HG03432 (cell line): ENCODE measurements around the gene TUBA1C.
"Not testable (repeated sequence)": the region's sequence is repeated elsewhere in the genome, so short reads cannot be mapped to it uniquely, and the experiment has no call there.

Experiments
- ATAC-seq: cut with Tn5 transposase; IDR thresholded peaks from one replicate; pipeline ENCODE4 v1.9.1; 2021; ENCODE audit warnings: mild to moderate bottlenecking, moderate library complexity; ENCODE audit not compliant: unreplicated experiment

The TUBA1C gene

GRCh38 chr12:49282740-49283375 is 18.0 kb downstream of the TUBA1C start:
- ATAC-seq: not testable (repeated sequence)

GRCh38 chr12:49283541-49284429 is 18.9 kb downstream of the TUBA1C start:
- no peak for ATAC-seq

- ATAC-seq: no peak
Observed at GRCh38 chr12:49284672-49285071, 19.8 kb downstream of the TUBA1C start.

- ATAC-seq: no peak
Observed at GRCh38 chr12:49287876-49288275, 23.0 kb downstream of the TUBA1C start.

GRCh38 chr12:49288412-49288853 is 23.6 kb downstream of the TUBA1C start:
- ATAC-seq: no peak

- ATAC-seq: no peak
Observed at GRCh38 chr12:49288922-49289555, 24.2 kb downstream of the TUBA1C start.

GRCh38 chr12:49292729-49293055 is 27.8 kb downstream of the TUBA1C start:
- no peak for ATAC-seq

- ATAC-seq: no peak
Observed at GRCh38 chr12:49293056-49293956, 28.4 kb downstream of the TUBA1C start.

- ATAC-seq: no peak
Observed at GRCh38 chr12:49294086-49294803, 29.4 kb downstream of the TUBA1C start.

GRCh38 chr12:49294804-49295081 is 29.9 kb downstream of the TUBA1C start:
- no peak for ATAC-seq

GRCh38 chr12:49295082-49295936 is 30.4 kb downstream of the TUBA1C start, which contains the start of gene PRPH:
PRPH (plus strand) TSS chr12:49295147; CDS start chr12:49295201, 54 bp downstream.
- no peak for ATAC-seq

- ATAC-seq: peak; percentile 55
Observed at GRCh38 chr12:49296034-49296835, 31.4 kb downstream of the TUBA1C start.

GRCh38 chr12:49296836-49297694 is 32.2 kb downstream of the TUBA1C start:
- no peak for ATAC-seq

GRCh38 chr12:49297695-49298060 is 32.8 kb downstream of the TUBA1C start:
- no peak for ATAC-seq

- ATAC-seq: no peak
Observed at GRCh38 chr12:49298160-49298559, 33.3 kb downstream of the TUBA1C start.

- ATAC-seq: no peak
Observed at GRCh38 chr12:49301760-49302159, 36.9 kb downstream of the TUBA1C start.

- no peak for ATAC-seq
Observed at GRCh38 chr12:49304161-49304560, 39.3 kb downstream of the TUBA1C start.
